Ishikawa (cell line): ENCODE data around the gene PPFIA4.

Source experiments
- CREB1 ChIP-seq: IDR thresholded peaks from 2 replicates; pipeline ENCODE4 v1.6.1; 2012; ENCODE audit warnings: low read depth
- EP300 ChIP-seq: IDR thresholded peaks from 2 replicates; pipeline ENCODE4 v1.6.1; 2012; ENCODE audit warnings: borderline replicate concordance
- FOXM1 ChIP-seq: IDR thresholded peaks from 2 replicates; pipeline ENCODE4 v1.6.1; 2012; ENCODE audit warnings: low read depth, borderline replicate concordance
- NFIC ChIP-seq: IDR thresholded peaks from 2 replicates; pipeline ENCODE4 v1.6.1; 2012
- RAD21 ChIP-seq: IDR thresholded peaks from 2 replicates; pipeline ENCODE4 v1.6.1; 2012; ENCODE audit warnings: low read depth
- YY1 ChIP-seq: IDR thresholded peaks from 2 replicates; pipeline ENCODE4 v1.6.1; 2012; ENCODE audit warnings: low read depth
- TF ChIP-seq, protein P1 (sequence below): IDR thresholded peaks from 2 replicates; pipeline ENCODE4 v1.6.1; 2012
- TF ChIP-seq, protein P2 (sequence below): IDR thresholded peaks from 2 replicates; pipeline ENCODE4 v1.6.1; 2012

DNA sequence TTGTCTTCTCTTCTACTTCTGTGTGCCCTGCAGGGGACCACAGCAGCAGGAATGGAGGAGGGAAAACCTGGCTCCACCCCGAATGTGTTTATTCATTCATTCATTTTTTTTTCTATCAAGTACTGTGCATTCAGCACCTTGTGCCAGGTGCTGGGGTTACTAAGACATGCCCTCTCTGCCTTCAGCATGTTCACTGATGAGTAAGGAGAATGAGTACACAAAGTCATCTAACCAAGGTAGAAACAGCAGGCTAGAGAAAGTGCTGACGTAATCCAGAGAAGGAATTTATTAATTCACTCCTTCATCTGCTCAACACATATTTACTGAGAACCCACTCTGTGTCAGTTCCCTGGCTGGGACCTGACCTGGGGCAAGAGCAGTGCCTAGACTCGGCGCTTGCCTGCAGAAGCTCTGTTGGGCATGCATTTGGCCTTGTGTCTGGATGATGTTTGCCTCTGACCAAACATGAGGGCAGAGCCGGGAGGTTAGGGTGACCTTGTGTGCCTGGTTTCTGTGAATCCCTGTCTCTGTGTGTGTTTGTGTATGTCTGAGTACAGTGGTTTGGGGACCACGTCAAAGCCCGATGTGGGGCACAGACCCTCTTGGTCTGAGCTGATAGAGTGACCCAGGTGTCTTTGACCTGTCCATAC, 62.8 kb downstream of the PPFIA4 start:
- TF ChIP-seq FOXM1 (no peak), EP300 (no peak), RAD21 (no peak), YY1 (no peak), CREB1 (no peak), NFIC (no peak)
- TF ChIP-seq, protein P1, sequence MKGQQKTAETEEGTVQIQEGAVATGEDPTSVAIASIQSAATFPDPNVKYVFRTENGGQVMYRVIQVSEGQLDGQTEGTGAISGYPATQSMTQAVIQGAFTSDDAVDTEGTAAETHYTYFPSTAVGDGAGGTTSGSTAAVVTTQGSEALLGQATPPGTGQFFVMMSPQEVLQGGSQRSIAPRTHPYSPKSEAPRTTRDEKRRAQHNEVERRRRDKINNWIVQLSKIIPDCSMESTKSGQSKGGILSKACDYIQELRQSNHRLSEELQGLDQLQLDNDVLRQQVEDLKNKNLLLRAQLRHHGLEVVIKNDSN, result no peak
- TF ChIP-seq, protein P2, sequence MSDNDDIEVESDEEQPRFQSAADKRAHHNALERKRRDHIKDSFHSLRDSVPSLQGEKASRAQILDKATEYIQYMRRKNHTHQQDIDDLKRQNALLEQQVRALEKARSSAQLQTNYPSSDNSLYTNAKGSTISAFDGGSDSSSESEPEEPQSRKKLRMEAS, result no peak
